Smooth muscle cell (in vitro differentiated cells): ENCODE results near the gene SNX30. TPM values are rescaled to one million over a fixed set of nuclear protein-coding genes. Genes with fewer than 3 reads are reported as not detected.
A peak's percentile ranks its signal among the peaks of the same experiment; 100 is the strongest.

ENCODE experiments used
- DNase-seq: peaks from one replicate; lab custom pipeline; 2025; ENCODE audit not compliant: unreplicated experiment; lab: John Stamatoyannopoulos, UW
- H2AFZ ChIP-seq: fragments of 200-600 bp; sonication (generic); 2 replicates; pipeline ENCODE4 v1.6.0; 2016; ENCODE audit warnings: antibody characterized with exemption, low read depth, mild to moderate bottlenecking
- H3F3A ChIP-seq: fragments of 200-600 bp; sonication (generic); 2 replicates; pipeline ENCODE4 v1.6.0; 2017; ENCODE audit warnings: antibody characterized with exemption, low read depth
- H3K27ac ChIP-seq: fragments of 200-600 bp; sonication (generic); 2 replicates; pipeline ENCODE4 v1.5.1; 2016; ENCODE audit warnings: low read depth, mild to moderate bottlenecking
- H3K27me3 ChIP-seq: fragments of 200-600 bp; sonication (generic); 2 replicates; pipeline ENCODE4 v1.6.1; 2016; ENCODE audit warnings: low read depth, mild to moderate bottlenecking
- H3K36me3 ChIP-seq: fragments of 200-600 bp; sonication (generic); 2 replicates; pipeline ENCODE4 v1.5.1; 2016; ENCODE audit warnings: low read depth
- H3K4me1 ChIP-seq: fragments of 200-600 bp; sonication (generic); 2 replicates; pipeline ENCODE4 v1.5.1; 2016; ENCODE audit warnings: low read depth
- H3K4me2 ChIP-seq: fragments of 200-600 bp; sonication (generic); 2 replicates; pipeline ENCODE4 v1.6.0; 2016; ENCODE audit warnings: mild to moderate bottlenecking
- H3K4me3 ChIP-seq: fragments of 200-600 bp; sonication (generic); 2 replicates; pipeline ENCODE4 v1.5.1; 2016; ENCODE audit warnings: mild to moderate bottlenecking
- H3K79me2 ChIP-seq: fragments of 200-600 bp; sonication (generic); 2 replicates; pipeline ENCODE4 v1.6.0; 2016; ENCODE audit warnings: low read depth, mild to moderate bottlenecking
- H3K9ac ChIP-seq: fragments of 200-600 bp; sonication (generic); 2 replicates; pipeline ENCODE4 v1.6.0; 2016; ENCODE audit warnings: low read depth
- H3K9me3 ChIP-seq: fragments of 200-600 bp; sonication (generic); replicated peaks from 2 replicates; pipeline ENCODE4 v1.5.1; 2016; ENCODE audit warnings: low read depth
- H4K20me1 ChIP-seq: fragments of 200-600 bp; sonication (generic); 2 replicates; pipeline ENCODE4 v1.6.0; 2016; ENCODE audit warnings: low read depth
- WGBS: methylation state at CpG from one replicate; pipeline ENCODE4 v1.1.7; 2016; ENCODE audit warnings: low lambda C conversion rate; 5-methylcytosine and 5-hydroxymethylcytosine counted together
- polyA plus RNA-seq: library from polyadenylated mRNA; unstranded; fragments of >200 nt; fragmentation: Nextera tagmentation; extraction: Ambion mirVana; gene quantifications from 2 replicates; pipeline ENCODE4 v1.2.1, GENCODE V29; 2016
- total RNA-seq: library from RNA; depleted of rRNA; stranded (reverse); fragments of >200 nt; gene quantifications from 2 replicates; pipeline ENCODE4 v1.2.3, GENCODE V29; 2014
- TF ChIP-seq, protein P1 (sequence below): fragments of 200-600 bp; sonication (generic); IDR thresholded peaks from 2 replicates; pipeline ENCODE4 v1.5.1; 2017; ENCODE audit warnings: borderline replicate concordance, mild to moderate bottlenecking, antibody characterized with exemption; ENCODE audit not compliant: insufficient read depth, poor library complexity, severe bottlenecking

The SNX30 gene
- total and polyA plus RNA-seq, 2 experiments from 2014 or later = 3.6 to 10.7 TPM

GRCh38 chr9:112761912-112762655 lies 11.5 kb downstream of the SNX30 start:
- H3F3A ChIP-seq = peaks cover 12% of the 10 kb centered on the region
- no peaks in the 10 kb centered on the region for H3K27me3 ChIP-seq
- H3K27ac ChIP-seq = peak overlapping the region; percentile 71
- H3K4me1 ChIP-seq = peaks cover 15% of the 10 kb centered on the region
- H3K9ac ChIP-seq = peak overlapping the region; percentile 35
- peaks cover 20% of the 10 kb centered on the region for H3K79me2 ChIP-seq
- H3K4me2 ChIP-seq = peak overlapping the region; percentile 77
- no peaks in the 10 kb centered on the region for H3K9me3 ChIP-seq
- no peak overlapping the region for H2AFZ ChIP-seq
- no peak overlapping the region for H3K4me3 ChIP-seq
- no peak for DNase-seq
- WGBS = 53% methylated on average over 12 of the region's 12 CpGs
- TF ChIP-seq, protein P1, sequence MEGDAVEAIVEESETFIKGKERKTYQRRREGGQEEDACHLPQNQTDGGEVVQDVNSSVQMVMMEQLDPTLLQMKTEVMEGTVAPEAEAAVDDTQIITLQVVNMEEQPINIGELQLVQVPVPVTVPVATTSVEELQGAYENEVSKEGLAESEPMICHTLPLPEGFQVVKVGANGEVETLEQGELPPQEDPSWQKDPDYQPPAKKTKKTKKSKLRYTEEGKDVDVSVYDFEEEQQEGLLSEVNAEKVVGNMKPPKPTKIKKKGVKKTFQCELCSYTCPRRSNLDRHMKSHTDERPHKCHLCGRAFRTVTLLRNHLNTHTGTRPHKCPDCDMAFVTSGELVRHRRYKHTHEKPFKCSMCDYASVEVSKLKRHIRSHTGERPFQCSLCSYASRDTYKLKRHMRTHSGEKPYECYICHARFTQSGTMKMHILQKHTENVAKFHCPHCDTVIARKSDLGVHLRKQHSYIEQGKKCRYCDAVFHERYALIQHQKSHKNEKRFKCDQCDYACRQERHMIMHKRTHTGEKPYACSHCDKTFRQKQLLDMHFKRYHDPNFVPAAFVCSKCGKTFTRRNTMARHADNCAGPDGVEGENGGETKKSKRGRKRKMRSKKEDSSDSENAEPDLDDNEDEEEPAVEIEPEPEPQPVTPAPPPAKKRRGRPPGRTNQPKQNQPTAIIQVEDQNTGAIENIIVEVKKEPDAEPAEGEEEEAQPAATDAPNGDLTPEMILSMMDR = no peak
- peaks cover 5% of the 10 kb centered on the region for H3K36me3 ChIP-seq
- H4K20me1 ChIP-seq = peaks cover 32% of the 10 kb centered on the region

GRCh38 chr9:112762726-112763518 lies 12.4 kb downstream of the SNX30 start:
- WGBS = 66% methylated on average over 13 of the region's 13 CpGs
- Histone ChIP-seq H2AFZ (no peak overlapping the region), H3K27ac (peak overlapping the region; percentile 71), H3K4me1 (peaks cover 15% of the 10 kb centered on the region), H3K4me3 (no peak overlapping the region), H3K36me3 (peaks cover 5% of the 10 kb centered on the region), H3K9me3 (no peaks in the 10 kb centered on the region), H3F3A (peaks cover 12% of the 10 kb centered on the region), H3K79me2 (peaks cover 27% of the 10 kb centered on the region), H3K9ac (peak overlapping the region; percentile 35), H4K20me1 (peaks cover 37% of the 10 kb centered on the region), H3K27me3 (no peaks in the 10 kb centered on the region), H3K4me2 (peak overlapping the region; percentile 77)
- no peak for DNase-seq
- TF ChIP-seq, protein P1 = no peak

DNA sequence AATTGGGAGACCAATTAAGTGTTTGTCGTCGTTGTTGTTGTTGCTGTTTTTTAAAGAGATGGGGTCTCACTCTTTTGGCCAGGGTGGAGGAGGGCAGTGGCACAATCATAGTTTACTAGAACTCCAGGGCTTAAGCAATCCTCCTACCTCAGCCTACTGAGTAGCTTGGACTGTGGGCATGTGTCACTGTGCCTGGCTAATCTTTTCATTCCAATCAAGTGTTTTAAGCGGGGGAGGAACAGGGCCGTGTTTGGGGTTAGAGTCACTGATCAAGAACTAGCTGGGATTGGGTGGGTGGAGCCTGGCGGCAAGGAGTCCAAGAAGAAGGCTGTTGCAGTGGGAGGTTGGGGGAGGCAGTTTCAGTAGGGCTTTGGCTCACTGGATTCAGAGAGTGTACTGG lies 13.8 kb downstream of the SNX30 start:
- TF ChIP-seq, protein P1 = no peak
- Histone ChIP-seq H3K27ac (peak overlapping the region; percentile 46), H3K9ac (no peak overlapping the region), H3K4me1 (peaks cover 15% of the 10 kb centered on the region), H3K27me3 (no peaks in the 10 kb centered on the region), H3F3A (peaks cover 12% of the 10 kb centered on the region), H3K4me2 (peak overlapping the region; percentile 71), H3K36me3 (peaks cover 5% of the 10 kb centered on the region), H3K4me3 (no peak overlapping the region), H4K20me1 (peaks cover 40% of the 10 kb centered on the region), H2AFZ (no peak overlapping the region), H3K79me2 (peaks cover 20% of the 10 kb centered on the region), H3K9me3 (no peaks in the 10 kb centered on the region)
- WGBS = 32% methylated on average over 5 of the region's 5 CpGs
- no peak for DNase-seq
